HG03460 (cell line): Measurements from ENCODE around the gene KRTAP19-4.
"Not testable (repeated sequence)": the region's sequence is repeated elsewhere in the genome, so short reads cannot be mapped to it uniquely, and the experiment has no call there.

Experiments
- ATAC-seq: cut with Tn5 transposase; IDR thresholded peaks from one replicate; pipeline ENCODE4 v1.9.1; 2021; ENCODE audit not compliant: unreplicated experiment

Gene KRTAP19-4

GRCh38 chr21:30497065-30497464 is at the start of gene KRTAP19-4:
Gene KRTAP19-4, minus strand, starts transcription at chr21:30497165. Its CDS starts 55 bp downstream, at chr21:30497110.
- ATAC-seq, result no peak

DNA sequence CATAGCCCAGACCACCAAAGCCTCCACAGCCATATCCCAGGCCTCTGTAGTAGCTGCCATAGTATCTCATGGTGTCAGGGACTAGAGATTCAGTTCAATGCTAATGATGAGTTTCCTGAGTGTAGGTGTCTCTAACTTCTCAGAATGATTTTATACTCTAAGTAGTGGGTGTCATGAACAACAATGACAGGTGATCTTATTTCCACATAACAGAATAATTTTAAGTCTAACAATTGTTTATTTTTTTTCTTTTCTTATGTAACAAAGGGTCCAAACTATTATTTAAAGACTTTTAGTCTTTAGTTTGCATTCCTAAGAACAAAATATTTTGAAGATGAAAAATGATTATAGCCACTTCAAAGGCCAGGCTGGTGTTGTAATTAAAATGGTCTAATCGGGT is 44.8 kb upstream of the KRTAP19-4 start, which contains the start of gene KRTAP19-6:
KRTAP19-6 (minus strand) TSS at position 101 of the 400 bp plus-strand sequence; CDS start at position 70, 31 bp downstream.
- ATAC-seq, result no peak

- ATAC-seq, result no peak
Measured at GRCh38 chr21:30518876-30519275, 21.9 kb upstream of the KRTAP19-4 start.

DNA sequence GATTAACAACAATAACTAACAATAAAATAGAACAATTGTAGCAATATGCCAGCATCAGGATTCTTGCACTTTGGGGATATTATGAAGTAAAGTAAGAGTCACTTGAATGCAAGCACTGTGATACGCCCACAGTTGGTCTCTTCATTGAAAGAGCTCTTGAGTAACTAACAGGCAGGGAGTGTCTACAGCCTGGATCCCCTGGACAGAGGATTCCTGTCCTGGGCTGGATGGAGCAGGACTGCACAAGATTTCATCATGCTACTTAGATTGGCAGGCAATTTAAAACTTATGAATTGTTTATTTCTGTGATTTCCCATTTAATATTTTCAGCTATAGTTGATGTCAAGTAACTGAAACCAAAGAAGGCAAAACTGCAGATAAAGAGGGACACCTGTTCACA is 18.7 kb upstream of the KRTAP19-4 start:
- ATAC-seq, result no peak

DNA sequence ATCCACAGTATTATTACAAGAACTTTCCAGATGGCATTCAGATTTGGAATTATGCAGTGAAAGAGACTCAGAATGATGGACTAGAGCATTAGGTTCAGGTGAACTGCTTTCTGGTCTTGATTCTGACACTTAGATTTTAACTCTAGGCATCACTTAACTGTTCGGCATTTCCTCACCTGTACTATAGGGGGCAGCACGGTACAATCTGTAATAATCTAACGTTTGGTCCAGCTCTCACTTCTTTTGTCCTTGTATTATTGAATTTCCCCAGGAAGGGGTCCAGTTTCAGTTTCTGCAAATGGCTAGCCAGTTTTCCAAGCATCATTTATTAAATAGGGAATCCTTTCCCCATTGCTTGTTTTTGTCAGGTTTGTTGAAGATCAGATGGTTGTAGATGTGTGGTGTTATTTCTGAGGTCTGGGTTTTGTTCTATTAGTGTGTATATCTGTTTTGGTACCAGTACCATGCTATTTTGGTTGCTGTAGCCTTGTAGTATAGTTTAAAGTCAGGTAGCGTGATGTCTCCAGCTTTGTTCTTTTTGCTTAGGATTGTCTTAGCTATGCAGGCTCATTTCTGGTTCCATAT is 8.7 kb upstream of the KRTAP19-4 start:
- not testable (repeated sequence) for ATAC-seq

- no peak for ATAC-seq
Measured at GRCh38 chr21:30502041-30502440, 5.1 kb upstream of the KRTAP19-4 start, which contains the start of gene KRTAP19-5. Gene KRTAP19-5, minus strand, starts transcription at chr21:30502141. Its CDS starts 51 bp downstream, at chr21:30502090.

DNA sequence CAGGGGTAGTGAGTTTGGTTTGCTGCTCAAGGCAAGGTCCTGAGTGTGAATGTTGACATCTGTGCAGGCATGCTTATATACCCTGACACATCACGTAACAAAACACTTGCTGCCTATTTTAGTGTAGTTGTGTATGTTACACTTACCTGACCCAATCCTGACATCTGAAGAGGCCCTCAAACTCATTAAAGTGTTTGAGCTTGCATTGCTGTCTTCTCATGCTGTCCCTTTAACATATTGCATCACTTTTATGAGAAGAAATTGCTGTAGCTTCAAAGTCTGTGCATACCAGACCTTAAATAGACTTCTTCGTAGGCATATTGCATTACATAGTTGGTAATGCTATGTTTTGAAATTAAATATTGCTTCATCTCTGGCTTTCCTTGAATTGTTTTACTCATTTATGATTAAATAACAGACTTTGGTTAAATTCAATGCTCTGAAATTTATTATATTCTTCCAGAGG is 5.0 kb downstream of the KRTAP19-4 start, which contains the start of gene KRTAP19-3:
KRTAP19-3 (minus strand) TSS at position 51 of the 466 bp plus-strand sequence. CDS start 56 bp downstream, outside the sequence.
- no peak for ATAC-seq

DNA sequence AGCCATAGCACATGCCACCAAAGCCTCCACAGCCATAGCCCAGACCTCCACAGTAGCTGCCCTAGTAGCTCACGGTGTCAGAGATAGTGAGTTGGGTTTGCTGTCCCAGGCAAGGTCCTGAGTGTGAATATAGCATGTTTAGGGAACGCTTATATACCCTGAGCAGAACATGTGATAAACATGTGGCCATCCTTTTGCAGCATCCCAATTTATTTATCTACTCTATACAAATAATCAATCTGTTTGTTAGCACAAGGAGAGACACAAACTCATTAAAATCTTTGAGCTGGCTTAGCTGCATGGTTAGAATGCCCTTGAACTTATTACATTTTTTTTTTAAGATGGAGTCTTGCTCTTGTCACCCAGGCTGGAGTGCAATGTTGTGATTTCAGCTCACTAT is 9.6 kb downstream of the KRTAP19-4 start, which contains the start of gene KRTAP19-2:
KRTAP19-2 (minus strand) TSS at position 101 of the 400 bp plus-strand sequence; CDS start at position 13, 88 bp downstream.
- no peak for ATAC-seq

- ATAC-seq, result no peak
Measured at GRCh38 chr21:30486180-30486579, 10.8 kb downstream of the KRTAP19-4 start.

- no peak for ATAC-seq
Measured at GRCh38 chr21:30482130-30482529, 14.8 kb downstream of the KRTAP19-4 start.

- ATAC-seq, result no peak
Measured at GRCh38 chr21:30480145-30480544, 16.8 kb downstream of the KRTAP19-4 start, which contains the start of gene KRTAP19-1. Gene KRTAP19-1, minus strand, starts transcription at chr21:30480367. Its CDS starts 50 bp downstream, at chr21:30480317.

- ATAC-seq, result no peak
Measured at GRCh38 chr21:30479259-30479658, 17.7 kb downstream of the KRTAP19-4 start.

GRCh38 chr21:30478004-30478403 is 19.0 kb downstream of the KRTAP19-4 start:
- ATAC-seq, result no peak

GRCh38 chr21:30468900-30469714 is 27.9 kb downstream of the KRTAP19-4 start:
- no peak for ATAC-seq

DNA sequence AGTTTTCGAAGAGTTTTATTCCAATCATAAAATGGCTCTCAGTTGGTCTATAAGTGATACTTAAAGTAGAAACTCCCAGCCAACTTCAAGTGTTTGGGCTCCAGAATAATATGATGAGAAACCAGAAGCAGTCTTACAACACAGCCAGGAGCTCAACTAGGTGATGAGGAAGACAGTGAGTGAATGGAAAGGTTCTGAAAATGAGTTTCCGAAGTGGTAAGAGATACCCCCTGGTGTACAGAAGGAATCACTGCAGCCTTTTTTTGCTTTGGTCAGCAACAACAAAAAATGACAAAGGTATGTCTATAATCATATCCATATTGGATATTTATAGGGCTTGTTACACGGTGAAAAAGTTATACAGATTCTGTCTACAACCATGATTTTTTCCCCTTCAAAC is 33.3 kb downstream of the KRTAP19-4 start:
- ATAC-seq, result no peak

DNA sequence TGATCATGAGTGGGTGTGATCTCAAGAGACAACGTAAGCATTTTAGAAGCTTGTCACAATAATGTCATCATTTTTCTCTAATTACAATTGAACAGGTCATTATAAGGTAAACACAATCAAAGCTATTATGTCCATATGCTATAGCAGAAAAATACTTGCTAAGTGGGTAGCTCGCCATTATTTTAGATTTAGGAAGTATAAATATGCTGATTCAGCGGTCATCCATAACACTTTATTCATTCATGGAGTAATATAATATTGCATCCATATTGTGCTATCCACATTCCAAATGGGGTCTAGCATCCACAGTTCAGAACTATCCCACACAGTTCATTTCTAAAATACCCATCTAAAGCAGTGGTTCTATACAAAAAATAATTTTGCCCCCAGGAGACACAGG is 48.5 kb downstream of the KRTAP19-4 start:
- ATAC-seq, result no peak

- ATAC-seq, result no peak
Measured at GRCh38 chr21:30447056-30447455, 49.9 kb downstream of the KRTAP19-4 start.
